ENCODE data around the gene NRXN3.

NRXN3 gene

DNA sequence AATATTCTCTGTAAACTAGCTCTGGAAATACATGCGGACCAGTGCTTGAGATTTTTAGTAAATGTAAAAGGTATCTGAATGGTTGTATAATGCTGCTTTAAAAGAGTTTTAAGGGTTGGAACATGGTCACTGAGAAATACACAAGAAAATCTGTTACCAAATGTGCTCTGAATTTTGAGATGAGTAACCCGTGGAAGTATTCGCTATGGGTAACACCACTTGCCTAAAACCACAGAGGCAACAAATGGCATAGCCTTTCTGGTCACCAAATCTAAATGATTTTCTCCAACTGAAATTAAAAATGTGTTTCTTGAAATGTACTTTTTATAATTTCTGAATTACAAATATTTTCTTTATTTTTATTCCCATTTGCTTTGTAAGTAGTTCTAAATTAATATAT is 1295.5 kb downstream of the NRXN3 start:
- DNase-seq (ENCODE audit: low read depth in 2 of 2): no peak

DNA sequence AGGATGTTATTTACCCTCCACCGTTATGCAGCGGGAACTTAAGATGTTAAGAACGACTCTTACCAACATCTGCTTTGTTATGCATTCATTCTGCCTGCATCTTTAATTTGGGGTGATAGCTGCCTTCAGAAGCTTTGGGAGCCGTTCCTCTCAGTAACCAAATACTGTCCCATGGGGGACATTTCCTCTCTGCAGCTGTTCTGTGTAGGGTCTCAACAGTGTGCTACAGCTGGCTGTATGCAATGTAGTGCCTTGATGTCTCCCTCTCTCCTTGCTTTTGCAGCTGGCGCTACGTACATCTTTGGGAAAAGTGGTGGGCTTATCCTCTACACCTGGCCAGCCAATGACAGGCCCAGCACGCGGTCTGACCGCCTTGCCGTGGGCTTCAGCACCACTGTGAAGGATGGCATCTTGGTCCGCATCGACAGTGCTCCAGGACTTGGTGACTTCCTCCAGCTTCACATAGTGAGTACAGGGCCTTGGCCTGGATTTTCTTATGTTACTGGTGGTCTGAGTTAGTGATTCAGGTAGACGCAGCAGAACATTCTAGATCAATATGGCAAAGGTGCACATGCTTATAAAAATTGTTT is 1296.9 kb downstream of the NRXN3 start:
- no peak for DNase-seq (ENCODE audit: low read depth in 2 of 2)

GRCh38 chr14:79467835-79468234 is 1297.7 kb downstream of the NRXN3 start:
- DNase-seq (ENCODE audit: low read depth in 2 of 2): no peak

- no peak for DNase-seq (ENCODE audit: low read depth in 2 of 2)
Observed at GRCh38 chr14:79468486-79468885, 1298.3 kb downstream of the NRXN3 start.

- DNase-seq (ENCODE audit: low read depth in 2 of 2): no peak
Observed at GRCh38 chr14:79473651-79474050, 1303.5 kb downstream of the NRXN3 start.

DNA sequence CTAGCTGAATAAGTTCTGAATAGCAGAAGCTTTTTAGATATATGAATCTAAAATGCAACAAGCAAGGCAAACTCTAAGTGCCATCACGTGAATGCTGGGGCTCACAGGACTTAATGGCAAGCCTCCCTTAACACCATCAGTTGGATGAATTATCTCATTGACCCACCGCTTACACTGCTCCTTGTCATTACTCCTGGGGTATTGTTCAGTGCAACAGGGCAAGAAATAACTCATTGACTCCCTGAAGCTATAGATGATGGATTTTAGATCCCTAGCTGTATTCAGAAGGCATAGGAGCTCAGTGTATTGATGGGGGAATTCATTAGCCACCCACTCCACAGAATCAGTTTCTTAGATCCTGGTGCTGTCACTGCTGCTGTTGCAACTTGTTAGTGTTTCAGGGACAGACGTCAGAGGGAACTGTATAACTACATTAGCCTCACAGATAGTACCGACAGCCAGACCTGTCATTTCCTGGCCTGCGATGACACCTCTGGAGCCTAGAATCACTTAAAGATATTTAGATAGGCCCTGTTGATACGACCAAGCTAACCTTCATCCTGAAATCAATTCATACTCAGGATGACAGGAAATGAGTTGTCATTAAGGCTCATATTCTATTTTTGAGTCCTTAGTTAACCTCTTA is 1305.8 kb downstream of the NRXN3 start:
- DNase-seq (ENCODE audit: low read depth in 2 of 2): no peak

- no peak for DNase-seq (ENCODE audit: low read depth in 2 of 2)
Observed at GRCh38 chr14:79476552-79476951, 1306.4 kb downstream of the NRXN3 start.

GRCh38 chr14:79480212-79480611 is 1310.0 kb downstream of the NRXN3 start:
- DNase-seq (ENCODE audit: low read depth in 2 of 2): no peak

GRCh38 chr14:79482825-79483224 is 1312.7 kb downstream of the NRXN3 start:
- no peak for DNase-seq (ENCODE audit: low read depth in 2 of 2)

- DNase-seq (ENCODE audit: low read depth in 2 of 2): no peak
Observed at GRCh38 chr14:79483477-79484388, 1313.6 kb downstream of the NRXN3 start.

GRCh38 chr14:79487632-79488031 is 1317.5 kb downstream of the NRXN3 start:
- DNase-seq (ENCODE audit: low read depth in 2 of 2): no peak

DNA sequence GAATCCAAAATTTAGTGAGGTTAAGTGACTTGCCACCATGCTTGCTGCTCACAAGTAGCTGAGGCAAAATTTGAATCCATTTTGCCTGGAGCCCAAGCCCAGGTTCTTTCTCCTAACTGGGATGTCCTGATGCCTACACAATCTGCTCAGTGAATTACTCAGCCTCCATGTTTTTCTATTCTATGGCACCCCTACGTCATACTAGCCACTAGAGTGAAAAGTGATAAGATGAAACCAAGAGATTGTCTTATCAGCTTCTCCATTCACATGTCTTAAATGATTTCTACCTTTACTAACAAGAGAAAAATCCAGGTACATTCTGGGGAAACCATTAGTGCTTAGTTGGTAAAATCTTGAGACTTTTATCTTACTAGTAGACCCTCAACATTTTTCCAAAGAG is 1321.0 kb downstream of the NRXN3 start:
- DNase-seq (ENCODE audit: low read depth in 2 of 2): no peak

- no peak for DNase-seq (ENCODE audit: low read depth in 2 of 2)
Observed at GRCh38 chr14:79493081-79493645, 1323.0 kb downstream of the NRXN3 start.

DNA sequence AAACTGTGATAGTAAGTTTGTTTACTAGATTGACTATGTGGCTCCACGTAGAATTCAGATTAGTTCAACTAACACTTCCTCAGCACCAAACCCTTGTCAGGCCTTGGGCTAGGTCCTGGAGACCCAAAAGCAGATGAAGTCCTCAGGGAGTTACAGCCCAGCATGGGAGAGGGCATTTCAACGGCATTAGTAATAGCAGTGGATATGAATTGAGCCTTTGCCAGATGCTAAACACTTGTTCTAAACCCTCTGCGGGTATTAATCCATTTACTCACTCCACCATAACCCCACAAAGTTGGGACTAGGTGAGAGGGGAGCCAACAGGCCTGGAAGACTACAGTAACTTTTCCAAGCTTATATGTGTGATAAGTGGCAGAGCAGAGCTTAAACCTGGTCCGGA is 1326.5 kb downstream of the NRXN3 start:
- DNase-seq (ENCODE audit: low read depth in 2 of 2): no peak

DNA sequence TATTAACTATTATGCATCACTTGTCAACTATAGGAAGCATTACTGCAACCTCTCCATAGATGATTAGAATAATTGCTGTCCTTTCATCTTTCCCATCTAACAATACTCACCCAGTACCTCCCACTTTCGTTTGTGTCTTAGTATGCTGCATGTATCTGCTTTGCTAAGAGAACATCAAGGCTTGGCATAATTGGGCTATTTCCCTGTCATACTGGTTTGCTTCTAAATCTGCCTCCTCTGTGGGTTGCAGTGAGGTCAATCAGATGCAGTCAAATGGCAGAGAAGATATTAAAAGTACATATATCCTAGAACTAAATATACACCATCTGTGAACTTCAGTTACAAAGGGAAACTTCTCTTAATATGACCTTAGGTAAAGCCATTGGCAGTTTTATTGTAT is 1330.3 kb downstream of the NRXN3 start:
- DNase-seq (ENCODE audit: low read depth in 2 of 2): no peak

GRCh38 chr14:79502136-79502750 is 1332.1 kb downstream of the NRXN3 start:
- DNase-seq (ENCODE audit: low read depth in 2 of 2): no peak

- no peak for DNase-seq (ENCODE audit: low read depth in 2 of 2)
Observed at GRCh38 chr14:79502751-79503148, 1332.6 kb downstream of the NRXN3 start.

- DNase-seq (ENCODE audit: low read depth in 2 of 2): no peak
Observed at GRCh38 chr14:79510659-79511058, 1340.5 kb downstream of the NRXN3 start.

DNA sequence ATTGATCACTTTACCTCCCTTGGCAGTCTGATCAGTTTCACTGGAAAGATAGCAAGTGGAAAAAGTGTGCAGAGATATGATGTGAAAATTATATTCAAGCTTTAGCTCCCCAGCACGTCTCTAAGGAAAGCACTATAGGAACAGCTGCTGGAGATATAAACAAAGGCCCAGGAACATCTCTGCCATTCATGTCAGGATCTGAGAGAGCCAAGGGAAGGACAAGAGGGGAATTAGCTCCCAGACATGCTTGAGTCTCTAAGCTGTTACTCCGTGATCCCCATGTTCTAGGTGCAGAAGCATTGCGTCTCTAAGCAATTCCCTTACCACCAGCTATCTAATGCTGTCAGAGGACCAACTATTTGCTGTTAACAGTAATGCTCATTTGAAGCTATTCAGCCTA is 1341.0 kb downstream of the NRXN3 start:
- DNase-seq (ENCODE audit: low read depth in 2 of 2): no peak

GRCh38 chr14:79513446-79513845 is 1343.3 kb downstream of the NRXN3 start:
- DNase-seq (ENCODE audit: low read depth in 2 of 2): no peak

- no peak for DNase-seq (ENCODE audit: low read depth in 2 of 2)
Observed at GRCh38 chr14:79514700-79515099, 1344.5 kb downstream of the NRXN3 start.

GRCh38 chr14:79515158-79515557 is 1345.0 kb downstream of the NRXN3 start:
- DNase-seq (ENCODE audit: low read depth in 2 of 2): no peak
